ENCODE measurements around the gene MYOZ2.

DNA sequence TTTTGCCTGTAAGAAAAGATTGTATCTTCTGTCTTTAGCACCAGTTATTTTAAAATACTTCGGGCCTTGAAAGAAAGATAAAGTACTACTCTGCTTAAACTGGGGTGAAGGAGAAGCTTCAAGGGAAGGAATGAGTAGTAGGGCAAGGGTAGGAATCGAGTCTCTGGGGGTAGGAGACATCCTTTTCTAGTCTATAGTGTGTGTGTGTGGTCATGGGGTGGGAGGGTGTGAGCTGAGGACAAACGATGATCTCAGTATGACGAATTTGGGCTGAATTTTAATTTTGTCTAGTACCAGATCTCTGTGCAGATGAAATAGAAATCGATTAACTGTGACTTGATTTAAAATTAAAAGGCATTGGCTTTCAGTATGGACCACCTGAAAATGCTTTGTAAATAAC is 3.3 kb upstream of the MYOZ2 start:
- TF ChIP-seq, protein P1, sequence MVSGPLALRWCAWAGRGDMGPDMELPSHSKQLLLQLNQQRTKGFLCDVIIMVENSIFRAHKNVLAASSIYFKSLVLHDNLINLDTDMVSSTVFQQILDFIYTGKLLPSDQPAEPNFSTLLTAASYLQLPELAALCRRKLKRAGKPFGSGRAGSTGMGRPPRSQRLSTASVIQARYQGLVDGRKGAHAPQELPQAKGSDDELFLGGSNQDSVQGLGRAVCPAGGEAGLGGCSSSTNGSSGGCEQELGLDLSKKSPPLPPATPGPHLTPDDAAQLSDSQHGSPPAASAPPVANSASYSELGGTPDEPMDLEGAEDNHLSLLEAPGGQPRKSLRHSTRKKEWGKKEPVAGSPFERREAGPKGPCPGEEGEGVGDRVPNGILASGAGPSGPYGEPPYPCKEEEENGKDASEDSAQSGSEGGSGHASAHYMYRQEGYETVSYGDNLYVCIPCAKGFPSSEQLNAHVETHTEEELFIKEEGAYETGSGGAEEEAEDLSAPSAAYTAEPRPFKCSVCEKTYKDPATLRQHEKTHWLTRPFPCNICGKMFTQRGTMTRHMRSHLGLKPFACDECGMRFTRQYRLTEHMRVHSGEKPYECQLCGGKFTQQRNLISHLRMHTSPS (CRISPR knock-in tag; IDR thresholded peaks at IDR 0.05; ENCODE audit: low read depth): no peak
- TF ChIP-seq ZNF232 (CRISPR knock-in tag; IDR thresholded peaks at IDR 0.05; ENCODE audit: borderline replicate concordance) (no peak), ZFP41 (CRISPR knock-in tag; IDR thresholded peaks at IDR 0.05; ENCODE audit: borderline replicate concordance) (no peak), ZNF556 (CRISPR knock-in tag; IDR thresholded peaks at IDR 0.05; ENCODE audit: borderline replicate concordance) (no peak), ZNF670 (CRISPR knock-in tag; IDR thresholded peaks at IDR 0.05; ENCODE audit: borderline replicate concordance) (no peak)

Data from HepG2 (cell line).